GM12875 (cell line): ENCODE results near the gene PCNX3.
A peak's percentile ranks its signal among the peaks of the same experiment; 100 is the strongest.

Source experiments
- H3K4me3 ChIP-seq: one replicate; pipeline ENCODE4 v1.5.1; 2011; ENCODE audit warnings: low read depth, low read length, control low read depth
- CTCF ChIP-seq: IDR thresholded peaks from 2 replicates; pipeline ENCODE4 v1.5.1; 2011; ENCODE audit warnings: low read depth, mild to moderate bottlenecking, control low read depth, inconsistent platforms, low read length, moderate library complexity, borderline replicate concordance; ENCODE audit not compliant: insufficient read depth

Gene PCNX3

GRCh38 chr11:65593518-65594414 lies 21.8 kb upstream of the PCNX3 start:
- TF ChIP-seq CTCF: peak; percentile 81
- no peak overlapping the region for H3K4me3 ChIP-seq

GRCh38 chr11:65595131-65595530 lies 20.4 kb upstream of the PCNX3 start:
- no peak for TF ChIP-seq CTCF
- no peak overlapping the region for H3K4me3 ChIP-seq

GRCh38 chr11:65595543-65596281 lies 19.9 kb upstream of the PCNX3 start, which contains the start of gene KCNK7:
Gene KCNK7 (minus strand): TSS chr11:65595800. CDS start chr11:65595772, 28 bp downstream.
- no peak for TF ChIP-seq CTCF
- H3K4me3 ChIP-seq: no peak within 1 kb of the TSS

GRCh38 chr11:65596520-65596919 lies 19.1 kb upstream of the PCNX3 start:
- no peak overlapping the region for H3K4me3 ChIP-seq
- TF ChIP-seq CTCF: no peak

- TF ChIP-seq CTCF: no peak
- no peak overlapping the region for H3K4me3 ChIP-seq
These were observed 17.3 kb upstream of the PCNX3 start for GRCh38 chr11:65598258-65598699.

GRCh38 chr11:65599216-65599954 lies 16.2 kb upstream of the PCNX3 start:
- H3K4me3 ChIP-seq: no peak overlapping the region
- no peak for TF ChIP-seq CTCF
